IMR-90 (cell line): ENCODE results near the gene SCTR. TPM values are rescaled to one million over a fixed set of nuclear protein-coding genes. Genes with fewer than 3 reads are reported as not detected.

Experiments used
- ATAC-seq: fragments of 200-7000 bp; cut with Tn5 transposase; 2 replicates; pipeline ENCODE4 v1.9.1; 2020; ENCODE audit warnings: low read depth, mild to moderate bottlenecking, moderate library complexity
- BruUV-seq: library from RNA; stranded (reverse); fragments of 400-500 nt; replicated peaks from 2 replicates; lab custom pipeline; 2021; lab: Mats Ljungman, UMichigan
- CTCF ChIA-PET: fragments of 300-600 bp; formaldehyde crosslinking; extraction: SDS; loops from one replicate; lab custom pipeline; 2021; ENCODE audit warnings: antibody characterized with exemption; lab: Yijun Ruan, JAX
- POLR2A ChIA-PET: fragments of 300-600 bp; sonication (Branson Sonifier 250); formaldehyde crosslinking; loops from one replicate; lab custom pipeline; 2022; ENCODE audit warnings: antibody characterized with exemption; ENCODE audit not compliant: unreplicated experiment; lab: Charles Lee
- DNase-seq: peaks from one replicate; pipeline ENCODE4 v3.0.0; 2013
- H2AFZ ChIP-seq: replicated peaks from 2 replicates; pipeline ENCODE3; 2013; ENCODE audit warnings: low read length, mild to moderate bottlenecking; ENCODE audit not compliant: poor library complexity
- H2AK5ac ChIP-seq: 2 replicates; pipeline ENCODE4 v1.6.1; 2013; ENCODE audit warnings: low read depth, low read length, inconsistent platforms
- H2AK9ac ChIP-seq: replicated peaks from 2 replicates; pipeline ENCODE3; 2013; ENCODE audit warnings: mild to moderate bottlenecking, low read depth, low read length, moderate library complexity; ENCODE audit not compliant: poor library complexity
- H2BK120ac ChIP-seq: 2 replicates; pipeline ENCODE4 v1.6.1; 2013; ENCODE audit warnings: low read depth, low read length, inconsistent platforms
- H2BK15ac ChIP-seq: 3 replicates; pipeline ENCODE4 v1.6.1; 2013; ENCODE audit warnings: low read depth, low read length, inconsistent platforms
- H2BK20ac ChIP-seq: 2 replicates; pipeline ENCODE4 v1.6.1; 2013; ENCODE audit warnings: low read depth, mild to moderate bottlenecking, inconsistent platforms, low read length, moderate library complexity
- H2BK5ac ChIP-seq: 2 replicates; pipeline ENCODE4 v1.6.1; 2013; ENCODE audit warnings: mild to moderate bottlenecking, low read depth, low read length, inconsistent platforms; ENCODE audit not compliant: poor library complexity, severe bottlenecking
- H3K14ac ChIP-seq: replicated peaks from 2 replicates; pipeline ENCODE4 v1.6.1; 2013; ENCODE audit warnings: low read depth, low read length, inconsistent platforms
- H3K18ac ChIP-seq: 2 replicates; pipeline ENCODE4 v1.6.1; 2013; ENCODE audit warnings: low read depth, low read length, control low read depth
- H3K23ac ChIP-seq: 2 replicates; pipeline ENCODE4 v1.6.1; 2013; ENCODE audit warnings: low read depth, low read length, inconsistent platforms
- H3K27ac ChIP-seq: 2 replicates; pipeline ENCODE4 v1.5.1; 2013; ENCODE audit warnings: mild to moderate bottlenecking, control low read depth, low read length; ENCODE audit not compliant: insufficient read depth
- H3K27me3 ChIP-seq: 2 replicates; pipeline ENCODE4 v1.6.1; 2013; ENCODE audit warnings: low read length; ENCODE audit not compliant: control insufficient read depth, insufficient read depth
- H3K36me3 ChIP-seq: 2 replicates; pipeline ENCODE4 v1.6.1; 2013; ENCODE audit warnings: low read length, mixed read lengths; ENCODE audit not compliant: control insufficient read depth, insufficient read depth
- H3K4ac ChIP-seq: 2 replicates; pipeline ENCODE4 v1.6.1; 2013; ENCODE audit warnings: low read depth, low read length, inconsistent platforms
- H3K4me1 ChIP-seq: 2 replicates; pipeline ENCODE4 v1.6.1; 2013; ENCODE audit warnings: low read length, mixed read lengths; ENCODE audit not compliant: control insufficient read depth, insufficient read depth
- H3K4me2 ChIP-seq: 2 replicates; pipeline ENCODE4 v1.6.1; 2013; ENCODE audit warnings: low read depth, mild to moderate bottlenecking, control low read depth, low read length, moderate library complexity
- H3K4me3 ChIP-seq: 2 replicates; pipeline ENCODE4 v1.5.1; 2013; ENCODE audit warnings: low read depth, mild to moderate bottlenecking, control low read depth, low read length, moderate library complexity; ENCODE audit not compliant: insufficient read depth
- H3K56ac ChIP-seq: 2 replicates; pipeline ENCODE4 v1.6.1; 2013; ENCODE audit warnings: low read length, inconsistent platforms; ENCODE audit not compliant: insufficient read depth; ENCODE audit errors: extremely low read depth
- H3K79me1 ChIP-seq, 2 experiments: 2 replicates each; pipeline ENCODE4 v1.6.1; 2013; ENCODE audit warnings: low read length in 2 of 2, inconsistent platforms in 1 of 2, low read depth in 1 of 2
- H3K9ac ChIP-seq: 2 replicates; pipeline ENCODE4 v1.6.1; 2013; ENCODE audit warnings: low read depth, low read length, control low read depth
- H3K9me1 ChIP-seq: 2 replicates; pipeline ENCODE4 v1.6.1; 2013; ENCODE audit warnings: low read length, inconsistent platforms; ENCODE audit not compliant: insufficient read depth
- H3K9me3 ChIP-seq: 2 replicates; pipeline ENCODE4 v1.6.1; 2013; ENCODE audit warnings: low read length; ENCODE audit not compliant: control insufficient read depth, insufficient read depth
- H4K20me1 ChIP-seq: 2 replicates; pipeline ENCODE4 v1.6.1; 2013; ENCODE audit warnings: low read length, inconsistent platforms; ENCODE audit not compliant: insufficient read depth
- H4K5ac ChIP-seq: 2 replicates; pipeline ENCODE4 v1.6.1; 2013; ENCODE audit warnings: mild to moderate bottlenecking, low read depth, low read length, control low read depth
- H4K8ac ChIP-seq, 2 experiments: 2 replicates each; pipeline ENCODE4 v1.6.1; 2013; ENCODE audit warnings: low read depth in 2 of 2, low read length in 2 of 2, control low read depth in 1 of 2, inconsistent platforms in 1 of 2
- H4K91ac ChIP-seq: 2 replicates; pipeline ENCODE4 v1.6.1; 2013; ENCODE audit warnings: low read depth, low read length, inconsistent platforms; ENCODE audit not compliant: insufficient read depth
- FOS ChIP-seq: fragments of 150-350 bp; IDR thresholded peaks from 2 replicates; pipeline ENCODE4 v1.6.1; 2016; ENCODE audit warnings: low read depth, low read length
- MAFK ChIP-seq: IDR thresholded peaks from 2 replicates; pipeline ENCODE4 v1.6.1; 2012; ENCODE audit warnings: low read depth, low read length, improper control_type of control experiment
- POLR2A ChIP-seq: IDR thresholded peaks from 2 replicates; pipeline ENCODE4 v1.6.1; 2012; ENCODE audit warnings: mild to moderate bottlenecking, low read depth, low read length
- RFX5 ChIP-seq: IDR thresholded peaks from 2 replicates; pipeline ENCODE4 v1.8.0; 2012; ENCODE audit warnings: low read depth, mild to moderate bottlenecking, low read length, moderate library complexity
- SMC3 ChIP-seq: fragments of 150-350 bp; IDR thresholded peaks from 2 replicates; pipeline ENCODE4 v1.6.1; 2016; ENCODE audit warnings: low read depth, mild to moderate bottlenecking, antibody characterized with exemption, low read length, moderate library complexity
- WGBS, 2 experiments: methylation state at CpG; one replicate each; pipeline versions ENCODE4 v1.1.5 to v1.1.7; 2013; ENCODE audit warnings: missing lambda C conversion rate in 2 of 2; ENCODE audit not compliant: insufficient read length in 1 of 2; ENCODE audit errors: extremely low coverage in 2 of 2; 5-methylcytosine and 5-hydroxymethylcytosine counted together
- dilution Hi-C: fragments of 300-500 bp; cut with HindIII; formaldehyde crosslinking; loops from one replicate; pipeline ENCODE4 v1.14.3; 2018; ENCODE audit warnings: low sequenced_read_pairs; ENCODE audit not compliant: unreplicated experiment
- in situ Hi-C: fragments of 300-500 bp; cut with MboI; formaldehyde crosslinking; loops from 3 replicates; pipeline ENCODE4 v1.14.3; 2019; ENCODE audit warnings: low sequenced_read_pairs, inconsistent platforms, mixed read lengths
- intact Hi-C: fragments of 100-400 bp; cut with micrococcal nuclease; formaldehyde crosslinking; loops from 2 replicates; pipeline ENCODE4 v1.10.0; 2022
- polyA plus RNA-seq, 3 experiments: library from polyadenylated mRNA; depleted of rRNA; stranded (reverse); fragments of >200 nt; gene quantifications; 2 replicates each; pipeline ENCODE4 v1.2.3, GENCODE V29; 2012; ENCODE audit warnings: low replicate concordance in 1 of 3
- total RNA-seq: library from RNA; depleted of rRNA; stranded (reverse); fragments of >200 nt; gene quantifications from 2 replicates; pipeline ENCODE4 v1.2.3, GENCODE V29; 2012
- TF ChIP-seq, protein P1 (sequence below): fragments of 150-350 bp; IDR thresholded peaks from 2 replicates; pipeline ENCODE4 v1.6.1; 2017; ENCODE audit warnings: mild to moderate bottlenecking, antibody characterized with exemption, low read length, low read depth
- TF ChIP-seq, protein P2 (sequence below): fragments of 150-350 bp; IDR thresholded peaks from 2 replicates; pipeline ENCODE4 v1.6.1; 2016; ENCODE audit warnings: low read depth, mild to moderate bottlenecking, low read length, moderate library complexity, borderline replicate concordance

The SCTR gene
- total and polyA plus RNA-seq, 2 of the 4 experiments (the other 2 are of a cell fraction): not detected

DNA sequence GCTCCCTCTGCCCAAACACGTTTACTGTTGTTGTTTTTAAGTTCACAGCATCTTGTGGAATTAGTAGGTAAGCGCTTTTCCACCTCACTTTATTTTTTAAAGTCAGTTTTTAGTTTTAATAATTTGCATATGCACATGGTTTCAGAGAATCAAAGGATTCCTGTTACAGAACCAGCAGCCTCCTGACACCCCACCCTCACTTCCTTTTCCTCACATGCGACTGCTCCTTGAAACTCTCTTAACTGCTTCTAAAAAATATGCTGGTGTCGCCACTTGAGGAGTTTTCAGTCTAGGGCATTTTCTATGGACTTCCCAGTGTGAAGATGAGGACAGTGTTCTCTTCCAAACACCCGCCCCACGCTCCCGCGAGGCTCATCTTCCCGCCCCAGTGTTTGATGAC, 78.2 kb downstream of the SCTR start:
- in situ Hi-C loops: no loop called here
- WGBS, 2 experiments: no CpG with 5 or more reads among the region's 9 CpGs
- Histone ChIP-seq H4K5ac (no peak overlapping the region), H3K4me2 (no peak overlapping the region), H2AK5ac (no peak overlapping the region), H2AFZ (no peak overlapping the region), H3K14ac (no peak overlapping the region), H3K9me1 (no peaks in the 10 kb centered on the region), H3K4ac (no peak overlapping the region), H3K9me3 (no peaks in the 10 kb centered on the region), H3K79me1 (no peaks in the 10 kb centered on the region), H3K27me3 (peaks cover 3% of the 10 kb centered on the region; the same call in 1 of the 2 replicates), H2BK5ac (no peak overlapping the region), H3K56ac (no peak overlapping the region), H3K27ac (no peak overlapping the region), H2BK15ac (no peak overlapping the region), H3K36me3 (no peaks in the 10 kb centered on the region), H4K20me1 (no peaks in the 10 kb centered on the region), H4K8ac (no peak overlapping the region), H2BK20ac (no peak overlapping the region), H3K9ac (no peak overlapping the region), H3K4me3 (no peak overlapping the region), H4K91ac (no peak overlapping the region), H3K23ac (no peak overlapping the region), H3K18ac (no peak overlapping the region), H2BK120ac (no peak overlapping the region), H2AK9ac (no peak overlapping the region), H3K4me1 (no peaks in the 10 kb centered on the region)
- CTCF ChIA-PET: no interaction called here
- dilution Hi-C loops: no loop called here
- no TSS peak for BruUV-seq
- intact Hi-C loops: no loop called here
- DNase-seq: no peak
- ATAC-seq: no peak
- POLR2A ChIA-PET: no interaction called here
- no peak for TF ChIP-seq MAFK
- TF ChIP-seq, protein P1, sequence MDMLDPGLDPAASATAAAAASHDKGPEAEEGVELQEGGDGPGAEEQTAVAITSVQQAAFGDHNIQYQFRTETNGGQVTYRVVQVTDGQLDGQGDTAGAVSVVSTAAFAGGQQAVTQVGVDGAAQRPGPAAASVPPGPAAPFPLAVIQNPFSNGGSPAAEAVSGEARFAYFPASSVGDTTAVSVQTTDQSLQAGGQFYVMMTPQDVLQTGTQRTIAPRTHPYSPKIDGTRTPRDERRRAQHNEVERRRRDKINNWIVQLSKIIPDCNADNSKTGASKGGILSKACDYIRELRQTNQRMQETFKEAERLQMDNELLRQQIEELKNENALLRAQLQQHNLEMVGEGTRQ: no peak
- TF ChIP-seq RFX5: no peak
- TF ChIP-seq, protein P2, sequence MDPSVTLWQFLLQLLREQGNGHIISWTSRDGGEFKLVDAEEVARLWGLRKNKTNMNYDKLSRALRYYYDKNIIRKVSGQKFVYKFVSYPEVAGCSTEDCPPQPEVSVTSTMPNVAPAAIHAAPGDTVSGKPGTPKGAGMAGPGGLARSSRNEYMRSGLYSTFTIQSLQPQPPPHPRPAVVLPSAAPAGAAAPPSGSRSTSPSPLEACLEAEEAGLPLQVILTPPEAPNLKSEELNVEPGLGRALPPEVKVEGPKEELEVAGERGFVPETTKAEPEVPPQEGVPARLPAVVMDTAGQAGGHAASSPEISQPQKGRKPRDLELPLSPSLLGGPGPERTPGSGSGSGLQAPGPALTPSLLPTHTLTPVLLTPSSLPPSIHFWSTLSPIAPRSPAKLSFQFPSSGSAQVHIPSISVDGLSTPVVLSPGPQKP: no peak
- TF ChIP-seq SMC3: no peak
- TF ChIP-seq FOS: no peak
- TF ChIP-seq POLR2A: no peak
